Adrenal gland (tissue), 12 donors: ENCODE results near the gene NAT8L. TPM values are rescaled to one million over a fixed set of nuclear protein-coding genes. Genes with fewer than 3 reads are reported as not detected.

Source experiments
- DNase-seq, 7 donors: peaks; one replicate each; pipeline ENCODE4 v3.0.0-alpha.2; 2019 to 2020
- H3K27ac ChIP-seq, 5 donors: fragments of 200-600 bp; sonication (generic) in 4 of 5; 1 replicate in 3 of 5; 2 replicates in 2 of 5; pipeline versions ENCODE4 v1.5.1 to v1.8.0; 2016 to 2020; ENCODE audit warnings: mild to moderate bottlenecking in 1 of 5
- H3K27me3 ChIP-seq: fragments of 200-600 bp; 2 replicates; pipeline ENCODE4 v1.8.0; 2021
- H3K36me3 ChIP-seq, 2 donors: fragments of 200-600 bp; replicated peaks in 1 of 2; 1 replicate in 1 of 2; 2 replicates in 1 of 2; pipeline versions ENCODE4 v1.5.1 to v1.8.0; 2018 to 2022
- H3K4me1 ChIP-seq, 2 donors: fragments of 200-600 bp; replicated peaks in 1 of 2; 1 replicate in 1 of 2; 2 replicates in 1 of 2; pipeline versions ENCODE4 v1.5.1 to v1.8.0; 2018 to 2021
- H3K4me3 ChIP-seq, 4 donors: fragments of 200-600 bp; sonication (generic) in 3 of 4; one replicate each; pipeline ENCODE4 v1.5.1; 2016 to 2018
- H3K9me3 ChIP-seq, 3 donors: fragments of 200-600 bp; sonication (generic) in 1 of 3; replicated peaks in 1 of 3; 1 replicate in 2 of 3; 2 replicates in 1 of 3; pipeline versions ENCODE4 v1.5.1 to v1.8.0; 2016 to 2021
- CTCF ChIP-seq, 6 experiments: fragments of 450-650 bp in 4 of 6; fragments of 200-600 bp in 2 of 6; sonication (generic) in 1 of 6; IDR thresholded peaks; 1 replicate in 5 of 6; 2 replicates in 1 of 6; pipeline versions ENCODE4 v1.5.1 to v1.8.0; 2016 to 2021; ENCODE audit warnings: antibody characterized with exemption in 6 of 6, mild to moderate bottlenecking in 2 of 6, moderate library complexity in 1 of 6
- POLR2A ChIP-seq, 2 donors: fragments of 450-650 bp; IDR thresholded peaks; one replicate each; pipeline ENCODE4 v1.6.1; 2017; ENCODE audit warnings: antibody characterized with exemption in 2 of 2, mild to moderate bottlenecking in 2 of 2, moderate library complexity in 1 of 2
- WGBS, 4 donors: extraction: QIAGEN DNeasy Blood & Tissue Kit in 2 of 4; methylation state at CpG; one replicate each; pipeline versions ENCODE4 v1.1.5 to v1.1.7; 2013 to 2017; 5-methylcytosine and 5-hydroxymethylcytosine counted together
- intact Hi-C, 2 donors: fragments of 100-400 bp; cut with DNase I; formaldehyde crosslinking; loops; one replicate each; pipeline versions ENCODE4 v1.14.1 to v1.15.0; 2022 to 2023
- polyA plus RNA-seq, 3 donors: library from polyadenylated mRNA; stranded (reverse); fragments of 200-250 nt in 2 of 3; fragments of 350-450 nt in 1 of 3; fragmentation: Illumina TruSeq in 1 of 3; extraction: RNeasy Lipid Tissue Mini Kit (QIAGEN cat#74804) in 1 of 3; gene quantifications; one replicate each; pipeline ENCODE4 v1.2.3, GENCODE V29; 2013 to 2014
- total RNA-seq, 9 donors: library from RNA; depleted of rRNA in 4 of 9; stranded (reverse); fragments of >200 nt in 4 of 9; fragments of 120-200 nt in 1 of 9; fragmentation: NEBNext Ultra II Directional in 1 of 9; extraction: Animal tissue kit (Norgen Biotek cat#: 25700) in 1 of 9; gene quantifications; one replicate each; pipeline versions ENCODE4 v1.1.0 to v1.2.4, GENCODE V29; 2013 to 2023
- donor health status: healthy with polysubstance abuse.
- donor health status: Bipolar disorder and iron deficiency.
- donor health status: DM: yes; HTN: yes; CAD: no.
- donor health status: DM: no; HTN: no; CAD: no.
- donor health status: DM: no; HTN: no; CAD: no.
- donor health status: DM: yes; HTN: yes; CAD: no.

NAT8L gene
- total and polyA plus RNA-seq, 12 donors, result 0.18 to 1.6 (median 0.49) TPM

- Histone ChIP-seq H3K27me3 (no peaks in the 10 kb centered on the region), H3K9me3 (no peaks in the 10 kb centered on the region), H3K27ac (no peak overlapping the region), H3K4me1 (no peaks in the 10 kb centered on the region), H3K4me3 (no peak overlapping the region), H3K36me3 (no peaks in the 10 kb centered on the region)
- DNase-seq, result no peak
- WGBS, 4 donors, result 84 to 94% (median 92%) methylated on average over 8 to 19 of the region's 19 CpGs
- TF ChIP-seq CTCF (IDR thresholded peaks at IDR 0.05), result no peak
- intact Hi-C loops, result no loop called here
Observed at GRCh38 chr4:2080429-2081300, 21.5 kb downstream of the NAT8L start.

DNA sequence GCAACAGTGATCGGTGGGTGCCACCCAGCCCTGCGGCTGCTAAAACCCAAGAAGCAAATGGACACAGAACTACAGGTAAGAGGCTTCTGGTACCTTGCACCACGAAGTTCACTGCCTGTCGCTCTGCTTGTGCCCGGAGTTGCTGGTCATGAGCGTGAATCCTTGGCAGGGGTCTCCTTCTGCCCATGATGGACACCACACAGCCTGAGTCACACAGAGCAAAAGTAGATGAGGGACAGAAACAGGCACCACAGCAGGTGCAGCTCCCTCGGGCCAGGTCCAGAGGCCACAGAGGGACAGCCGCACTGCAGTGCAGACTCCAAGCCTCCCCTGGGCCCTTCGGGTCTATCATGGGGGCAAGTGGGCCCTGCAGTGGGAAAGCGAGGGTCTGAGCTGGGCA is 22.4 kb downstream of the NAT8L start:
- DNase-seq, result peak in 1 of 7 donors; percentile 6
- 89 to 97% (median 93%) methylated on average over 4 to 10 of the region's 10 CpGs for WGBS, 4 donors

DNA sequence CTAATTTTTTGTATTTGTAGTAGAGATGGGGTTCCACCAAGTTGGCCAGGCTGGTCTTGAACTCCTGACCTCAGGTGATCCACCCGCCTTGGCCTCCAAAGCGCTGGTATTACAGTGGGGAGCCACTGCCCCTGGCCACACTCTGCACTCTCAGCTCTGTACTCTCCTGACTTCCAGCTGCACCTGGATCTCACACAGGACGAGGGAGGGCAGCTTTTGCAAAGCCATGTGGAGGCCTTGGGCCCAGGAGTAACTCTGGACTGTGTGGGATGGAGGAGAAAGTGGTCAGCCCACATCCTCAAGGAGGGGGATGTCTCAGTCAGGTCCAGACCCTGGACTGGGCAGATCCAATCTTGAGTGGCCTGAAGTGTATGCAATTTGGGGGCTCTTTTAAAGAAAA is 23.0 kb downstream of the NAT8L start:
- 88 to 92% (median 90%) methylated on average over 3 of the region's 3 CpGs; no CpG with 5 or more reads in 1 of the 4 donors for WGBS, 4 donors
- H3K9me3 ChIP-seq, result no peaks in the 10 kb centered on the region
- intact Hi-C loops, result no loop called here
- no peak for TF ChIP-seq CTCF (IDR thresholded peaks at IDR 0.05)
- no peak for TF ChIP-seq POLR2A (IDR thresholded peaks at IDR 0.05)
- no peaks in the 10 kb centered on the region for H3K27me3 ChIP-seq
- no peak overlapping the region for H3K27ac ChIP-seq
- DNase-seq, result peak in 2 of 7 donors; percentile 3 to 6
- H3K4me3 ChIP-seq, result no peak overlapping the region
- no peaks in the 10 kb centered on the region for H3K4me1 ChIP-seq
- no peaks in the 10 kb centered on the region for H3K36me3 ChIP-seq

More for the DNA sequence above, 22.4 kb downstream of the NAT8L start:
- H3K4me3 ChIP-seq, result no peak overlapping the region
- intact Hi-C loops, result no loop called here
- no peak overlapping the region for H3K27ac ChIP-seq
- no peaks in the 10 kb centered on the region for H3K36me3 ChIP-seq
- no peaks in the 10 kb centered on the region for H3K4me1 ChIP-seq
- H3K9me3 ChIP-seq, result no peaks in the 10 kb centered on the region
- TF ChIP-seq POLR2A (IDR thresholded peaks at IDR 0.05) (no peak), CTCF (IDR thresholded peaks at IDR 0.05) (no peak)
- H3K27me3 ChIP-seq, result no peaks in the 10 kb centered on the region

GRCh38 chr4:2082627-2083026 is 23.5 kb downstream of the NAT8L start:
- Histone ChIP-seq H3K4me1 (no peaks in the 10 kb centered on the region), H3K4me3 (no peak overlapping the region), H3K36me3 (no peaks in the 10 kb centered on the region), H3K9me3 (no peaks in the 10 kb centered on the region), H3K27ac (no peak overlapping the region), H3K27me3 (no peaks in the 10 kb centered on the region)
- TF ChIP-seq CTCF (IDR thresholded peaks at IDR 0.05) (no peak), POLR2A (IDR thresholded peaks at IDR 0.05) (no peak)
- intact Hi-C loops, result no loop called here
- peak in 1 of 7 donors; percentile 11 for DNase-seq
- 88 to 93% (median 90%) methylated on average over 4 of the region's 4 CpGs for WGBS, 4 donors
